NCI-H1436 (cell line): ENCODE results near the gene CWF19L2.

Source experiments
- DNase-seq: peaks from one replicate; lab custom pipeline; 2025; lab: John Stamatoyannopoulos, UW

CWF19L2 gene

DNA sequence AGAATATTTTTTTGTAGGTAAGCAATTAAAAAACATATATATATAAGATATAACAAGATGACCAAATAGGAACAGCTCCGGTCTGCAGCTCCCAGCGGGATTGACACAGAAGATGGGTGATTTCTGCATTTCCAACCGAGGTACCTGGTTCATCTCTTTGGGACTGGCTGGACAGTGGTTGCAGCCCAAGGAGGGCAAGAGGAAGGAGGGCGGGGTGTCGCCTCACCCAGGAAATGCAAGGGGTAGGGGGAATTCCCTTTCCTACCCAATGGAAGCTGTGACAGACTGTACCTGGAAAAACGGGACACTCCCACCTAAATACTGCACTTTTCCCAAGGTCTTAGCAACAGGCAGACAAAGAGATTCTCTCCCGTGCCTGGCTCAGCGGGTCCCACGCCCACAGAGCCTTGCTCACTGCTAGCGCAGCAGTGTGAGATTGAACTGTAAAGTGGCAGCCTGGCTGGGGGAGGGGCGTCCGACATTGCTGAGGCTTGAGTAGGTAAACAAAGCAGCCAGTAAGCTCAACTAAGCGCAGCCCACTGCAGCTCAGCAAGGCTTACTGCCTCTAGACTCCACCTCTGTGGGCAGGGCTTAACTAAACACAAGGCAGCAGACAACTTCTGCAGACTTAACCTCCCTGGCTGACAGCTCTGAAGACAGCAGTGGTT is 163.8 kb downstream of the CWF19L2 start:
- DNase-seq = no peak

DNA sequence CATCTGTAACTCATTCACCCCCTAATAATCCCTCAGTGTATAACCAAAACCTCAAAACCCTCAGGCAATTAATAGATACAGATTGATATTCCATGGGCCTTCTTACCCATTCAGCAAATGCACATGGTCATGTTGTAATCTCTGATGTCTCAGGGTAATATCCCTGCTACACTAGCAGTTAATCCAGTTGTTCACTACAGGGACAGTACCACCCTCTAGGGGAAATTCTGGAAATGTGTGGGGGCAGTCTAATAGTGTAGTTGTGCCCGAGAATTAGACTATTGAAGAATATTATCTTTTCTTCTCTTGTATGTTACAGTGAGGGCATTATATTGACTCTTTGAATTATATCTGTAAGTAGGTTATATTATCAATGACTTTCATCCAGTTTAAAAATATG is 175.4 kb downstream of the CWF19L2 start:
- DNase-seq = no peak
